Measurements from ENCODE around the gene CD300C. TPM values are rescaled to one million over a fixed set of nuclear protein-coding genes. Genes with fewer than 3 reads are reported as not detected.

Gene CD300C
- total and polyA plus RNA-seq, 2 experiments from 2014 or later, result 0.76 to 1.4 TPM

GRCh38 chr17:74585711-74586110 is 39.8 kb upstream of the CD300C start:
- Histone ChIP-seq H3K36me3 (ENCODE audit: low read depth) (no peaks in the 10 kb centered on the region), H3K4me3 (no peak overlapping the region), H3K9me2 (ENCODE audit: insufficient read depth) (no peaks in the 10 kb centered on the region), H3K9ac (no peak overlapping the region), H3K79me2 (ENCODE audit: insufficient read depth) (no peaks in the 10 kb centered on the region), H3K4me2 (ENCODE audit: unreplicated experiment) (no peak overlapping the region), H3F3A (ENCODE audit: insufficient read depth) (no peaks in the 10 kb centered on the region), H3K27ac (no peak overlapping the region), H3K4me1 (ENCODE audit: insufficient read depth) (no peaks in the 10 kb centered on the region), H4K20me1 (ENCODE audit: insufficient read depth) (no peaks in the 10 kb centered on the region), H2AFZ (no peak overlapping the region), H3K9me3 (ENCODE audit: low read depth) (no peaks in the 10 kb centered on the region), H3K27me3 (replicated peaks; ENCODE audit: insufficient read depth) (peaks cover 37% of the 10 kb centered on the region)
- no peak for DNase-seq
- in situ Hi-C loops (cut with MboI), result no loop called here
- WGBS, 2 experiments (ENCODE audit: low coverage in 1 of 2, low lambda C conversion rate in 2 of 2, missing lambda C conversion rate in 2 of 2), result 17 to 19% methylated on average over 5 of the region's 5 CpGs
- TF ChIP-seq EZH2phosphoT487 (IDR thresholded peaks at IDR 0.05; ENCODE audit: insufficient read depth, low read depth) (no peak), EZH2 (IDR thresholded peaks at IDR 0.05; ENCODE audit: insufficient read depth, poor library complexity, severe bottlenecking) (no peak)

DNA sequence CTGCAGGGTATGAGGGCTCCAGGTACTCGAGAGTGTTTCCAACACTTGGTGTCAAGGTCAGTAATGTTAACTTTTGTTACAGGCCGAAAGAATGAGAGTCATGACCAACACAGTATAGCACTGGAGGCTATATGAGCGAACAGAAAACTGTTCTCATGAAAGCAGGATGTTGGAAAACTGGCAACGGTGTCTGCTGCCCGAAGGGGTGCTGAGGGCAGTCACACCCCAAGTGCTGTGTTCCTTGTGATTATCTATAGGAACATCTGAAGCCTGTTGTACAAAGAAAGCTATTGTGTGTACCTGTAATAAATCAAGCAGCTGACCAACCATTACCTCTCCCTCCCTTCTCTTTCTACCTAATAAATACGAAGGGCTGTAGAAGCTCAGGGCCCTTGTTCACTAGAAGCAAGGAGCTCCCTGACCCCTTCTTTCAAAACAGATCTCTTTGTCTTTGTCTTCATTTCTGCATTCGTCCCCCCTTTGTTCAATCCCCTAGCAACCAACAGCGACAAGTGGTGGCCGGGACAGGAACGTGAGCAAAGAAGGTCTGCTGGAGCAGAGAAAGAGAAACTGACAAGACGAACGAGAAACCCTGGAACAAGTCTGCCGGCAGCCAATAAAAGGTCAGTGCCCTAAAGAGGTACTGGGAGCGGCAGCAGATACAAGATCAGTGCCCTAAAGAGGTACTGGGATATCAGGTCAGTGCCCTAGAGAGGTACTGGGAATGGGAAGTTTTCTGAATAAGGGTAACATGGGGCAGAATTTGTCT is 38.6 kb upstream of the CD300C start:
- Histone ChIP-seq H3K9ac (no peak overlapping the region), H3K4me3 (no peak overlapping the region), H3K4me2 (ENCODE audit: unreplicated experiment) (no peak overlapping the region), H2AFZ (no peak overlapping the region), H3K4me1 (ENCODE audit: insufficient read depth) (no peaks in the 10 kb centered on the region), H3K9me2 (ENCODE audit: insufficient read depth) (no peaks in the 10 kb centered on the region), H3K27me3 (replicated peaks; ENCODE audit: insufficient read depth) (peaks cover 37% of the 10 kb centered on the region), H4K20me1 (ENCODE audit: insufficient read depth) (no peaks in the 10 kb centered on the region), H3K9me3 (ENCODE audit: low read depth) (no peaks in the 10 kb centered on the region), H3K27ac (no peak overlapping the region), H3K79me2 (ENCODE audit: insufficient read depth) (no peaks in the 10 kb centered on the region), H3K36me3 (ENCODE audit: low read depth) (no peaks in the 10 kb centered on the region), H3F3A (ENCODE audit: insufficient read depth) (no peaks in the 10 kb centered on the region)
- WGBS, 2 experiments (ENCODE audit: low coverage in 1 of 2, low lambda C conversion rate in 2 of 2, missing lambda C conversion rate in 2 of 2), result 32 to 37% methylated on average over 14 of the region's 14 CpGs
- in situ Hi-C loops (cut with MboI), result no loop called here
- TF ChIP-seq EZH2 (IDR thresholded peaks at IDR 0.05; ENCODE audit: insufficient read depth, poor library complexity, severe bottlenecking) (no peak), EZH2phosphoT487 (IDR thresholded peaks at IDR 0.05; ENCODE audit: insufficient read depth, low read depth) (no peak)
- no peak for DNase-seq

- no peak for DNase-seq
- Histone ChIP-seq H3K4me3 (no peak overlapping the region), H3K4me1 (ENCODE audit: insufficient read depth) (no peaks in the 10 kb centered on the region), H3K36me3 (ENCODE audit: low read depth) (no peaks in the 10 kb centered on the region), H2AFZ (no peak overlapping the region), H3K27ac (no peak overlapping the region), H3K9me3 (ENCODE audit: low read depth) (no peaks in the 10 kb centered on the region), H4K20me1 (ENCODE audit: insufficient read depth) (no peaks in the 10 kb centered on the region), H3K27me3 (replicated peaks; ENCODE audit: insufficient read depth) (peaks cover 33% of the 10 kb centered on the region), H3K4me2 (ENCODE audit: unreplicated experiment) (no peak overlapping the region), H3F3A (ENCODE audit: insufficient read depth) (no peaks in the 10 kb centered on the region), H3K9ac (no peak overlapping the region), H3K9me2 (ENCODE audit: insufficient read depth) (no peaks in the 10 kb centered on the region), H3K79me2 (ENCODE audit: insufficient read depth) (no peaks in the 10 kb centered on the region)
- in situ Hi-C loops (cut with MboI), result no loop called here
- WGBS, 2 experiments (ENCODE audit: low coverage in 1 of 2, low lambda C conversion rate in 2 of 2, missing lambda C conversion rate in 2 of 2), result 36 to 41% methylated on average over 10 of the region's 10 CpGs
- TF ChIP-seq EZH2 (IDR thresholded peaks at IDR 0.05; ENCODE audit: insufficient read depth, poor library complexity, severe bottlenecking), result no peak
- no peak for TF ChIP-seq EZH2phosphoT487 (IDR thresholded peaks at IDR 0.05; ENCODE audit: insufficient read depth, low read depth)
These were observed 36.7 kb upstream of the CD300C start for GRCh38 chr17:74582633-74583032.

DNA sequence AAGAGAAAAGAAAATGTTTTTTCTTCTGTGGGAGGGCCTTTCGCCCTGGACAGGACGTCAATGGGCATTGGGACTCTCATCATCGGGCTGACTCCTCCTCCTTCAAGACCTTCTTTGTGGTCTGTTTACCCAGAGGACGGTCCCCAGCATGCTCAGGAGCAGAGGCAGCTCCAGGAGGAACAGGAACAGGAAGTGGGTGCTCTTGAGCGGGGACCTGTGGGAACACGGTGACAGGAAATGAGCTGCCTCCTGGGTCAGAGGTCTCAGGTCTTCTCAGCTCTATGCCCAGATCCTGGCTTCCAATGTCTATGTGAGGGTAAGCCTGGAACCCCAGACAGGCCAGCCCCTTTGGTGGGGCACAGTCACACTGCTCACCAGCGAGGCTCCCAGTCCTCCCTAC is 34.0 kb upstream of the CD300C start:
- no peaks in the 10 kb centered on the region for H3K9me3 ChIP-seq (ENCODE audit: low read depth)

More for the DNA sequence above, 34.0 kb upstream of the CD300C start:
- peaks cover 10% of the 10 kb centered on the region for H3K27me3 ChIP-seq (replicated peaks; ENCODE audit: insufficient read depth)
- no peak overlapping the region for H3K9ac ChIP-seq
- in situ Hi-C loops (cut with MboI), result no loop called here
- H3K27ac ChIP-seq, result no peak overlapping the region
- H3K36me3 ChIP-seq (ENCODE audit: low read depth), result no peaks in the 10 kb centered on the region
- no peaks in the 10 kb centered on the region for H3F3A ChIP-seq (ENCODE audit: insufficient read depth)
- H3K4me3 ChIP-seq, result no peak overlapping the region
- no peak overlapping the region for H3K4me2 ChIP-seq (ENCODE audit: unreplicated experiment)
- TF ChIP-seq EZH2 (IDR thresholded peaks at IDR 0.05; ENCODE audit: insufficient read depth, poor library complexity, severe bottlenecking) (no peak), EZH2phosphoT487 (IDR thresholded peaks at IDR 0.05; ENCODE audit: insufficient read depth, low read depth) (no peak)
- no peak overlapping the region for H2AFZ ChIP-seq
- no peaks in the 10 kb centered on the region for H3K4me1 ChIP-seq (ENCODE audit: insufficient read depth)
- no peaks in the 10 kb centered on the region for H3K9me2 ChIP-seq (ENCODE audit: insufficient read depth)
- no peaks in the 10 kb centered on the region for H4K20me1 ChIP-seq (ENCODE audit: insufficient read depth)
- 49 to 64% methylated on average over 7 of the region's 7 CpGs for WGBS, 2 experiments (ENCODE audit: low coverage in 1 of 2, low lambda C conversion rate in 2 of 2, missing lambda C conversion rate in 2 of 2)
- no peaks in the 10 kb centered on the region for H3K79me2 ChIP-seq (ENCODE audit: insufficient read depth)
- DNase-seq, result no peak
